Left ventricle myocardium superior (tissue), 1 donor: ENCODE data around the gene CST9. TPM values are rescaled to one million over a fixed set of nuclear protein-coding genes. Genes with fewer than 3 reads are reported as not detected.

ENCODE experiments used
- ATAC-seq: fragments of 200-7000 bp; cut with Tn5 transposase; one replicate; pipeline ENCODE4 v1.9.1; 2020; ENCODE audit warnings: mild to moderate bottlenecking, moderate library complexity
- DNase-seq: peaks from one replicate; pipeline ENCODE4 v3.0.0-alpha.2; 2020
- intact Hi-C: fragments of 100-400 bp; cut with micrococcal nuclease; formaldehyde crosslinking; loops from one replicate; pipeline ENCODE4 v1.11.0; 2022
- total RNA-seq: library from RNA; stranded (reverse); fragmentation: NEBNext Ultra II Directional; extraction: Animal tissue kit (Norgen Biotek cat#: 25700); gene quantifications from one replicate; pipeline ENCODE4 v1.2.1, GENCODE V29; 2021
- donor health status: DM: no; HTN: yes; CAD: no; lungs with severe emphysema.

The CST9 gene
- total RNA-seq, 1 donor from 2014 or later, result not detected

GRCh38 chr20:23568320-23568970 is 37.3 kb downstream of the CST9 start, which contains the start of gene CST9L:
Gene CST9L, minus strand, starts transcription at chr20:23568484. Its CDS starts 34 bp downstream, at chr20:23568450.
- intact Hi-C loops, result no loop called here

GRCh38 chr20:23566199-23566932 is 39.4 kb downstream of the CST9 start:
- intact Hi-C loops, result no loop called here
- DNase-seq (no peak), ATAC-seq (no peak)

More at GRCh38 chr20:23568320-23568970, 37.3 kb downstream of the CST9 start, which contains the start of gene CST9L:
- no peak for DNase-seq
- ATAC-seq, result no peak

- intact Hi-C loops, result no loop called here
- ATAC-seq, result no peak
- DNase-seq, result no peak
Observed at GRCh38 chr20:23565503-23566045, 40.1 kb downstream of the CST9 start.

- ATAC-seq, result no peak
- intact Hi-C loops, result no loop called here
- no peak for DNase-seq
Observed at GRCh38 chr20:23564927-23565326, 40.8 kb downstream of the CST9 start.

GRCh38 chr20:23562721-23563342 is 42.9 kb downstream of the CST9 start:
- intact Hi-C loops, result no loop called here
- DNase-seq, result no peak

GRCh38 chr20:23554401-23554800 is 51.3 kb downstream of the CST9 start:
- ATAC-seq, result no peak
- no peak for DNase-seq
- intact Hi-C loops, result no loop called here

More at GRCh38 chr20:23562721-23563342, 42.9 kb downstream of the CST9 start:
- no peak for ATAC-seq

Other genes starting within 250 kb of the CST9 start
- gene GZF1, start 243.7 kb downstream of the CST9 start, total RNA-seq, result 26.7 TPM
- gene NAPB, start 184.4 kb downstream of the CST9 start, total RNA-seq, result 6.0 TPM
- not detected for gene CSTL1, start 166.2 kb downstream of the CST9 start, total RNA-seq
- gene CST11, start 153.0 kb downstream of the CST9 start, total RNA-seq, result not detected
- not detected for gene CST8, start 114.8 kb downstream of the CST9 start, total RNA-seq
- not detected for gene CST9L, start 37.4 kb downstream of the CST9 start, total RNA-seq
- gene CST3, start 32.0 kb upstream of the CST9 start, total RNA-seq, result 887 TPM
- not detected for gene CST4, start 83.1 kb upstream of the CST9 start, total RNA-seq
- gene CST1, start 145.0 kb upstream of the CST9 start, total RNA-seq, result not detected
- gene CST2, start 220.8 kb upstream of the CST9 start, total RNA-seq, result not detected